WTC11 (cell line): ENCODE measurements around the gene ARAF. TPM values are rescaled to one million over a fixed set of nuclear protein-coding genes. Genes with fewer than 3 reads are reported as not detected.

Experiments
- ATAC-seq: fragments of 200-7000 bp; cut with Tn5 transposase; 2 replicates; pipeline ENCODE4 v1.10.0; 2021; ENCODE audit warnings: mild to moderate bottlenecking, moderate library complexity
- CTCF ChIA-PET: fragments of 300-600 bp; sonication (Branson Sonifier 250); formaldehyde crosslinking; loops from one replicate; lab custom pipeline; 2021; ENCODE audit warnings: antibody characterized with exemption; lab: Charles Lee
- POLR2A ChIA-PET: fragments of 350-600 bp; sonication (Branson Sonifier 250); formaldehyde crosslinking; loops from one replicate; lab custom pipeline; 2021; ENCODE audit warnings: antibody characterized with exemption; lab: Charles Lee
- DNase-seq: peaks from one replicate; pipeline ENCODE4 v3.0.0; 2021; ENCODE audit warnings: low spot score
- H3K27ac Mint-ChIP-seq: 2 replicates; pipeline ENCODE4 v1.8.0; 2021; ENCODE audit warnings: mixed read lengths
- H3K27me3 Mint-ChIP-seq: 2 replicates; pipeline ENCODE4 v1.8.0; 2021; ENCODE audit warnings: low read depth, mild to moderate bottlenecking, moderate library complexity, mixed read lengths
- H3K36me3 Mint-ChIP-seq: 2 replicates; pipeline ENCODE4 v1.8.0; 2021; ENCODE audit warnings: mixed read lengths
- H3K4me1 Mint-ChIP-seq: 2 replicates; pipeline ENCODE4 v1.8.0; 2022; ENCODE audit warnings: mixed read lengths
- H3K4me3 Mint-ChIP-seq: 2 replicates; pipeline ENCODE4 v1.8.0; 2021; ENCODE audit warnings: mild to moderate bottlenecking, moderate library complexity, mixed read lengths
- H3K9me3 Mint-ChIP-seq: 2 replicates; pipeline ENCODE4 v1.8.0; 2021; ENCODE audit warnings: mixed read lengths
- CREM ChIP-seq: sonication (generic); formaldehyde crosslinking; IDR thresholded peaks from 2 replicates; pipeline ENCODE4 v1.8.1; 2022; ENCODE audit warnings: mild to moderate bottlenecking, missing genetic modification reagents, moderate library complexity
- EMX1 ChIP-seq: fragments of 250-450 bp; sonication (Bioruptor Pico); IDR thresholded peaks from 2 replicates; pipeline ENCODE4 v1.8.0; 2021; ENCODE audit warnings: mild to moderate bottlenecking
- ETV6 ChIP-seq: sonication (generic); formaldehyde crosslinking; IDR thresholded peaks from 2 replicates; pipeline ENCODE4 v1.8.1; 2022; ENCODE audit warnings: mild to moderate bottlenecking, missing genetic modification reagents
- FOXJ3 ChIP-seq: sonication (generic); formaldehyde crosslinking; IDR thresholded peaks from 2 replicates; pipeline ENCODE4 v1.9.0; 2021; ENCODE audit warnings: missing genetic modification reagents, mild to moderate bottlenecking, borderline replicate concordance
- FOXP1 ChIP-seq: sonication (generic); formaldehyde crosslinking; IDR thresholded peaks from 2 replicates; pipeline ENCODE4 v1.8.0; 2022; ENCODE audit warnings: missing genetic modification reagents, mild to moderate bottlenecking, moderate library complexity, borderline replicate concordance
- HMGA2 ChIP-seq: fragments of 250-450 bp; sonication (Bioruptor Pico); IDR thresholded peaks from 2 replicates; pipeline ENCODE4 v1.4.0; 2021; ENCODE audit warnings: mild to moderate bottlenecking, moderate library complexity
- JAZF1 ChIP-seq: fragments of 250-450 bp; sonication (Bioruptor Pico); IDR thresholded peaks from 2 replicates; pipeline ENCODE4 v1.9.0; 2021; ENCODE audit warnings: moderate library complexity, mild to moderate bottlenecking, inconsistent platforms
- JUN ChIP-seq: sonication (generic); formaldehyde crosslinking; IDR thresholded peaks from 2 replicates; pipeline ENCODE4 v1.8.0; 2023; ENCODE audit warnings: mild to moderate bottlenecking, missing genetic modification reagents
- NFE2L1 ChIP-seq: sonication (generic); formaldehyde crosslinking; IDR thresholded peaks from 2 replicates; pipeline ENCODE4 v1.8.1; 2023; ENCODE audit warnings: missing genetic modification reagents
- PRRX2 ChIP-seq: fragments of 250-450 bp; sonication (Bioruptor Pico); IDR thresholded peaks from 2 replicates; pipeline ENCODE4 v1.8.0; 2021; ENCODE audit warnings: mild to moderate bottlenecking
- RELA ChIP-seq: sonication (generic); formaldehyde crosslinking; IDR thresholded peaks from 2 replicates; pipeline ENCODE4 v1.8.1; 2022; ENCODE audit warnings: missing genetic modification reagents, mild to moderate bottlenecking, borderline replicate concordance
- SOX15 ChIP-seq: fragments of 250-450 bp; sonication (Bioruptor Pico); IDR thresholded peaks from 2 replicates; pipeline ENCODE4 v1.9.0; 2021; ENCODE audit warnings: mild to moderate bottlenecking
- TEAD4 ChIP-seq: sonication (generic); formaldehyde crosslinking; IDR thresholded peaks from 2 replicates; pipeline ENCODE4 v1.8.0; 2022; ENCODE audit warnings: mild to moderate bottlenecking, missing genetic modification reagents
- TP53 ChIP-seq: sonication (generic); formaldehyde crosslinking; IDR thresholded peaks from 2 replicates; pipeline ENCODE4 v1.8.1; 2023; ENCODE audit warnings: mild to moderate bottlenecking, missing genetic modification reagents
- ZNF121 ChIP-seq: sonication (generic); formaldehyde crosslinking; IDR thresholded peaks from 2 replicates; pipeline ENCODE4 v1.8.0; 2023; ENCODE audit warnings: missing genetic modification reagents
- ZNF396 ChIP-seq: fragments of 250-450 bp; sonication (Bioruptor Pico); IDR thresholded peaks from 2 replicates; pipeline ENCODE4 v1.8.0; 2021; ENCODE audit warnings: mild to moderate bottlenecking, moderate library complexity, borderline replicate concordance
- ZNF416 ChIP-seq: fragments of 250-450 bp; sonication (Bioruptor Pico); IDR thresholded peaks from 2 replicates; pipeline ENCODE4 v1.9.0; 2021; ENCODE audit warnings: mild to moderate bottlenecking, inconsistent platforms
- total RNA-seq: library from RNA; stranded (reverse); gene quantifications from 3 replicates; pipeline ENCODE4 v1.2.3, GENCODE V29; 2021
- TF ChIP-seq, protein P1 (sequence below): fragments of 250-450 bp; sonication (Bioruptor Pico); IDR thresholded peaks from 2 replicates; pipeline ENCODE4 v2.1.2; 2022; ENCODE audit warnings: mild to moderate bottlenecking, moderate library complexity
- TF ChIP-seq, protein P2 (sequence below): sonication (generic); formaldehyde crosslinking; IDR thresholded peaks from 2 replicates; pipeline ENCODE4 v1.8.1; 2022; ENCODE audit warnings: low read depth, mild to moderate bottlenecking, moderate library complexity, missing genetic modification reagents, borderline replicate concordance
- TF ChIP-seq, protein P3 (sequence below): sonication (generic); formaldehyde crosslinking; conservative IDR thresholded peaks from 2 replicates; pipeline ENCODE4 v1.8.1; 2022; ENCODE audit warnings: mild to moderate bottlenecking, missing genetic modification reagents
- TF ChIP-seq, protein P4 (sequence below): fragments of 200-600 bp; IDR thresholded peaks from 2 replicates; pipeline ENCODE4 v1.8.0; 2022; ENCODE audit warnings: antibody characterized with exemption
- TF ChIP-seq, protein P5 (sequence below): sonication (generic); formaldehyde crosslinking; IDR thresholded peaks from 2 replicates; pipeline ENCODE4 v1.8.1; 2022; ENCODE audit warnings: low read depth, missing genetic modification reagents, borderline replicate concordance
- TF ChIP-seq, protein P6 (sequence below): sonication (generic); formaldehyde crosslinking; IDR thresholded peaks from 2 replicates; pipeline ENCODE4 v1.8.0; 2022; ENCODE audit warnings: missing genetic modification reagents
- TF ChIP-seq, protein P7 (sequence below): sonication (generic); formaldehyde crosslinking; IDR thresholded peaks from 2 replicates; pipeline ENCODE4 v1.8.0; 2022; ENCODE audit warnings: mild to moderate bottlenecking, missing genetic modification reagents

The ARAF gene
- total RNA-seq, 1 experiment from 2014 or later = 55.1 TPM

DNA sequence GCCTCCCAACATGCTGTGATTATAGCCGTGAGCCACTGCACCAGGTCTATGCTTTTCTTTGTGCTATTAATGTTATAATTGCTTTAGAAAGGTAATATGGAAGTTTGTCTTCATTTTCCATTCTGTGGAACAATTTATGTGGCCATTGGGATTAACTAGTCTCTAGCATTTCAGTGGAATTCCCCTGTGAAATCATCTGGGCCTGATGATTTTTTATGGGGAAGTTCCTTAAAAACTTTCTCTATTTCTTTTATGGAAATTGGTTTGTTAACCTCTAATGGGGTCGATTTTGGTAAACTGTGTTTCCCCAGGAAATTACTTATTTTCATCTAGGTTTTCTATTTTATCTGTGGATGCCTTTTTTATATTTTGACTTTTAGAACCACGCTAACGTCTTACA is 32.5 kb downstream of the ARAF start:
- no peak for TF ChIP-seq FOXP1
- TF ChIP-seq TP53 (CRISPR knock-in tag) = no peak
- TF ChIP-seq FOXJ3 = no peak
- TF ChIP-seq, protein P1, sequence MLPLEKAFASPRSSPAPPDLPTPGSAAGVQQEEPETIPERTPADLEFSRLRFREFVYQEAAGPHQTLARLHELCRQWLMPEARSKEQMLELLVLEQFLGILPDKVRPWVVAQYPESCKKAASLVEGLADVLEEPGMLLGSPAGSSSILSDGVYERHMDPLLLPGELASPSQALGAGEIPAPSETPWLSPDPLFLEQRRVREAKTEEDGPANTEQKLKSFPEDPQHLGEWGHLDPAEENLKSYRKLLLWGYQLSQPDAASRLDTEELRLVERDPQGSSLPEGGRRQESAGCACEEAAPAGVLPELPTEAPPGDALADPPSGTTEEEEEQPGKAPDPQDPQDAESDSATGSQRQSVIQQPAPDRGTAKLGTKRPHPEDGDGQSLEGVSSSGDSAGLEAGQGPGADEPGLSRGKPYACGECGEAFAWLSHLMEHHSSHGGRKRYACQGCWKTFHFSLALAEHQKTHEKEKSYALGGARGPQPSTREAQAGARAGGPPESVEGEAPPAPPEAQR (CRISPR knock-in tag) = no peak
- TF ChIP-seq EMX1 (CRISPR knock-in tag) = no peak
- no peak for TF ChIP-seq JAZF1
- TF ChIP-seq, protein P2, sequence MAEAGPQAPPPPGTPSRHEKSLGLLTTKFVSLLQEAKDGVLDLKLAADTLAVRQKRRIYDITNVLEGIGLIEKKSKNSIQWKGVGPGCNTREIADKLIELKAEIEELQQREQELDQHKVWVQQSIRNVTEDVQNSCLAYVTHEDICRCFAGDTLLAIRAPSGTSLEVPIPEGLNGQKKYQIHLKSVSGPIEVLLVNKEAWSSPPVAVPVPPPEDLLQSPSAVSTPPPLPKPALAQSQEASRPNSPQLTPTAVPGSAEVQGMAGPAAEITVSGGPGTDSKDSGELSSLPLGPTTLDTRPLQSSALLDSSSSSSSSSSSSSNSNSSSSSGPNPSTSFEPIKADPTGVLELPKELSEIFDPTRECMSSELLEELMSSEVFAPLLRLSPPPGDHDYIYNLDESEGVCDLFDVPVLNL = no peak
- TF ChIP-seq, protein P3, sequence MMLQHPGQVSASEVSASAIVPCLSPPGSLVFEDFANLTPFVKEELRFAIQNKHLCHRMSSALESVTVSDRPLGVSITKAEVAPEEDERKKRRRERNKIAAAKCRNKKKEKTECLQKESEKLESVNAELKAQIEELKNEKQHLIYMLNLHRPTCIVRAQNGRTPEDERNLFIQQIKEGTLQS (CRISPR knock-in tag) = no peak
- TF ChIP-seq ETV6 = no peak
- no peak for TF ChIP-seq PRRX2 (CRISPR knock-in tag)
- no peak for TF ChIP-seq HMGA2 (CRISPR knock-in tag)
- TF ChIP-seq, protein P4, sequence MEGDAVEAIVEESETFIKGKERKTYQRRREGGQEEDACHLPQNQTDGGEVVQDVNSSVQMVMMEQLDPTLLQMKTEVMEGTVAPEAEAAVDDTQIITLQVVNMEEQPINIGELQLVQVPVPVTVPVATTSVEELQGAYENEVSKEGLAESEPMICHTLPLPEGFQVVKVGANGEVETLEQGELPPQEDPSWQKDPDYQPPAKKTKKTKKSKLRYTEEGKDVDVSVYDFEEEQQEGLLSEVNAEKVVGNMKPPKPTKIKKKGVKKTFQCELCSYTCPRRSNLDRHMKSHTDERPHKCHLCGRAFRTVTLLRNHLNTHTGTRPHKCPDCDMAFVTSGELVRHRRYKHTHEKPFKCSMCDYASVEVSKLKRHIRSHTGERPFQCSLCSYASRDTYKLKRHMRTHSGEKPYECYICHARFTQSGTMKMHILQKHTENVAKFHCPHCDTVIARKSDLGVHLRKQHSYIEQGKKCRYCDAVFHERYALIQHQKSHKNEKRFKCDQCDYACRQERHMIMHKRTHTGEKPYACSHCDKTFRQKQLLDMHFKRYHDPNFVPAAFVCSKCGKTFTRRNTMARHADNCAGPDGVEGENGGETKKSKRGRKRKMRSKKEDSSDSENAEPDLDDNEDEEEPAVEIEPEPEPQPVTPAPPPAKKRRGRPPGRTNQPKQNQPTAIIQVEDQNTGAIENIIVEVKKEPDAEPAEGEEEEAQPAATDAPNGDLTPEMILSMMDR = no peak
- Mint-ChIP-seq H3K27ac (no peak overlapping the region), H3K4me1 (peaks cover 9% of the 10 kb centered on the region), H3K36me3 (peaks cover 4% of the 10 kb centered on the region; the same call in 1 of the 2 replicates), H3K9me3 (peaks cover 4% of the 10 kb centered on the region; the same call in 1 of the 2 replicates), H3K4me3 (no peak overlapping the region), H3K27me3 (no peaks in the 10 kb centered on the region)
- no peak for DNase-seq
- no peak for ATAC-seq
- POLR2A ChIA-PET = no interaction called here
- CTCF ChIA-PET = no interaction called here

DNA sequence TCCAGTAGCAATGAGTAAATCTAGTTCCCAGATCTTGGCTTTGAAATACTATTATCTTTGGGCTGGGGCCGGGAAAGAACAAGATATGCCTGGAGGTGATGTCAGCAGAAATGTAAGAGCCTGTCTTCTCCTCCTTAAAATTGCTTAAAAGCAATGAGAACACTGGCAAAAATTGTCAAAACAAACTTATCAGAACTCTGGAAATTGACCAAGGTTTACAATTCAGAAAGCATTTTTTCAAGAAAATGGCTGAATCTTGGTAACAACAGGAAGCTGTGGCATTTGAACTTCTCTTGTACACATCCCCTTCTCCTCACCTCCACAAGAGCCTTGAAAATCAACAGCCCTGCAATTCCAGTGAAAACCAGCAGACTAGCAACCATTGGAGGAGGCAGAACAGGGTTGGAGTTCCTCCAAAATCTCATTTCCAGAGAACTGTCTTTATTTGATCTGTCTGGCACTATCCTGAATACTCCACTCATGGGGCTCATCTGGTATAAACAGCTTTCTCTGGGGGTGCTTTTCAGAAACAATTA is 34.8 kb downstream of the ARAF start:
- Mint-ChIP-seq H3K4me1 (peaks cover 9% of the 10 kb centered on the region), H3K27me3 (no peaks in the 10 kb centered on the region), H3K4me3 (no peak overlapping the region), H3K27ac (no peak overlapping the region), H3K36me3 (peaks cover 4% of the 10 kb centered on the region; the same call in 1 of the 2 replicates), H3K9me3 (peaks cover 4% of the 10 kb centered on the region; the same call in 1 of the 2 replicates)
- no peak for DNase-seq
- no peak for ATAC-seq
- POLR2A ChIA-PET = interaction anchor here (0.9 kb wide), 1 partner anchor 22 kb away, joined by 3 read pairs; no protein-coding TSS in a partner anchor
- CTCF ChIA-PET = interaction anchor here (1.0 to 1.2 kb wide), 2 partner anchors 10 to 14 kb away, joined by 3 to 4 read pairs; partner anchors contain the start of gene TIMP1
- TF ChIP-seq FOXP1 (no peak), RELA (CRISPR knock-in tag) (no peak), NFE2L1 (CRISPR knock-in tag) (no peak), SOX15 (CRISPR knock-in tag) (no peak), TEAD4 (CRISPR knock-in tag) (no peak), JUN (CRISPR knock-in tag) (no peak), CREM (no peak), ZNF416 (no peak), ZNF121 (no peak), PRRX2 (CRISPR knock-in tag) (no peak), ZNF396 (CRISPR knock-in tag) (no peak)
- TF ChIP-seq, protein P5, sequence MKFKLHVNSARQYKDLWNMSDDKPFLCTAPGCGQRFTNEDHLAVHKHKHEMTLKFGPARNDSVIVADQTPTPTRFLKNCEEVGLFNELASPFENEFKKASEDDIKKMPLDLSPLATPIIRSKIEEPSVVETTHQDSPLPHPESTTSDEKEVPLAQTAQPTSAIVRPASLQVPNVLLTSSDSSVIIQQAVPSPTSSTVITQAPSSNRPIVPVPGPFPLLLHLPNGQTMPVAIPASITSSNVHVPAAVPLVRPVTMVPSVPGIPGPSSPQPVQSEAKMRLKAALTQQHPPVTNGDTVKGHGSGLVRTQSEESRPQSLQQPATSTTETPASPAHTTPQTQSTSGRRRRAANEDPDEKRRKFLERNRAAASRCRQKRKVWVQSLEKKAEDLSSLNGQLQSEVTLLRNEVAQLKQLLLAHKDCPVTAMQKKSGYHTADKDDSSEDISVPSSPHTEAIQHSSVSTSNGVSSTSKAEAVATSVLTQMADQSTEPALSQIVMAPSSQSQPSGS (CRISPR knock-in tag) = no peak
- TF ChIP-seq, protein P6, sequence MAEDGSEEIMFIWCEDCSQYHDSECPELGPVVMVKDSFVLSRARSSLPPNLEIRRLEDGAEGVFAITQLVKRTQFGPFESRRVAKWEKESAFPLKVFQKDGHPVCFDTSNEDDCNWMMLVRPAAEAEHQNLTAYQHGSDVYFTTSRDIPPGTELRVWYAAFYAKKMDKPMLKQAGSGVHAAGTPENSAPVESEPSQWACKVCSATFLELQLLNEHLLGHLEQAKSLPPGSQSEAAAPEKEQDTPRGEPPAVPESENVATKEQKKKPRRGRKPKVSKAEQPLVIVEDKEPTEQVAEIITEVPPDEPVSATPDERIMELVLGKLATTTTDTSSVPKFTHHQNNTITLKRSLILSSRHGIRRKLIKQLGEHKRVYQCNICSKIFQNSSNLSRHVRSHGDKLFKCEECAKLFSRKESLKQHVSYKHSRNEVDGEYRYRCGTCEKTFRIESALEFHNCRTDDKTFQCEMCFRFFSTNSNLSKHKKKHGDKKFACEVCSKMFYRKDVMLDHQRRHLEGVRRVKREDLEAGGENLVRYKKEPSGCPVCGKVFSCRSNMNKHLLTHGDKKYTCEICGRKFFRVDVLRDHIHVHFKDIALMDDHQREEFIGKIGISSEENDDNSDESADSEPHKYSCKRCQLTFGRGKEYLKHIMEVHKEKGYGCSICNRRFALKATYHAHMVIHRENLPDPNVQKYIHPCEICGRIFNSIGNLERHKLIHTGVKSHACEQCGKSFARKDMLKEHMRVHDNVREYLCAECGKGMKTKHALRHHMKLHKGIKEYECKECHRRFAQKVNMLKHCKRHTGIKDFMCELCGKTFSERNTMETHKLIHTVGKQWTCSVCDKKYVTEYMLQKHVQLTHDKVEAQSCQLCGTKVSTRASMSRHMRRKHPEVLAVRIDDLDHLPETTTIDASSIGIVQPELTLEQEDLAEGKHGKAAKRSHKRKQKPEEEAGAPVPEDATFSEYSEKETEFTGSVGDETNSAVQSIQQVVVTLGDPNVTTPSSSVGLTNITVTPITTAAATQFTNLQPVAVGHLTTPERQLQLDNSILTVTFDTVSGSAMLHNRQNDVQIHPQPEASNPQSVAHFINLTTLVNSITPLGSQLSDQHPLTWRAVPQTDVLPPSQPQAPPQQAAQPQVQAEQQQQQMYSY (CRISPR knock-in tag) = no peak
- TF ChIP-seq, protein P4 = no peak
- TF ChIP-seq, protein P7, sequence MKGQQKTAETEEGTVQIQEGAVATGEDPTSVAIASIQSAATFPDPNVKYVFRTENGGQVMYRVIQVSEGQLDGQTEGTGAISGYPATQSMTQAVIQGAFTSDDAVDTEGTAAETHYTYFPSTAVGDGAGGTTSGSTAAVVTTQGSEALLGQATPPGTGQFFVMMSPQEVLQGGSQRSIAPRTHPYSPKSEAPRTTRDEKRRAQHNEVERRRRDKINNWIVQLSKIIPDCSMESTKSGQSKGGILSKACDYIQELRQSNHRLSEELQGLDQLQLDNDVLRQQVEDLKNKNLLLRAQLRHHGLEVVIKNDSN = no peak
